ENCODE data around the gene ZBTB48. TPM values are rescaled to one million over a fixed set of nuclear protein-coding genes. Genes with fewer than 3 reads are reported as not detected.

Gene ZBTB48
- total RNA-seq, 1 donor from 2014 or later = 10.7 TPM

- peak; percentile 60 to 67 for DNase-seq (ENCODE audit: low read depth in 2 of 2)
Measured at GRCh38 chr1:6612641-6613360, 33.0 kb downstream of the ZBTB48 start.

- peak; percentile 100 for DNase-seq (ENCODE audit: low read depth in 2 of 2)
Measured at GRCh38 chr1:6613361-6614018, 33.7 kb downstream of the ZBTB48 start, which contains the start of gene PHF13. TSS of gene PHF13 (plus strand) at chr1:6613731. CDS start at chr1:6614067, 336 bp downstream.

- no peak for DNase-seq (ENCODE audit: low read depth in 2 of 2)
Measured at GRCh38 chr1:6614019-6614928, 34.5 kb downstream of the ZBTB48 start.

GRCh38 chr1:6614929-6615785, 35.4 kb downstream of the ZBTB48 start:
- no peak for DNase-seq (ENCODE audit: low read depth in 2 of 2)

- no peak for DNase-seq (ENCODE audit: low read depth in 2 of 2)
Measured at GRCh38 chr1:6619045-6619444, 39.3 kb downstream of the ZBTB48 start.

GRCh38 chr1:6621429-6622391, 41.9 kb downstream of the ZBTB48 start:
- no peak for DNase-seq (ENCODE audit: low read depth in 2 of 2)

- DNase-seq (ENCODE audit: low read depth in 2 of 2) = no peak
Measured at GRCh38 chr1:6622396-6623152, 42.8 kb downstream of the ZBTB48 start.

GRCh38 chr1:6623269-6623965, 43.6 kb downstream of the ZBTB48 start:
- DNase-seq (ENCODE audit: low read depth in 2 of 2) = no peak

- DNase-seq (ENCODE audit: low read depth in 2 of 2) = peak; percentile 87 to 91
Measured at GRCh38 chr1:6624710-6625583, 45.2 kb downstream of the ZBTB48 start, which contains the start of gene THAP3. TSS of gene THAP3 (plus strand) at chr1:6624868. CDS start at chr1:6625219, 351 bp downstream.

- DNase-seq (ENCODE audit: low read depth in 2 of 2) = peak; percentile 45 to 53
Measured at GRCh38 chr1:6625584-6626149, 45.9 kb downstream of the ZBTB48 start.

GRCh38 chr1:6627031-6627430, 47.2 kb downstream of the ZBTB48 start:
- DNase-seq (ENCODE audit: low read depth in 2 of 2) = no peak

- DNase-seq (ENCODE audit: low read depth in 2 of 2) = no peak
Measured at GRCh38 chr1:6627841-6628545, 48.2 kb downstream of the ZBTB48 start.

GRCh38 chr1:6628971-6629479, 49.2 kb downstream of the ZBTB48 start:
- DNase-seq (ENCODE audit: low read depth in 2 of 2) = no peak

- no peak for DNase-seq (ENCODE audit: low read depth in 2 of 2)
Measured at GRCh38 chr1:6630027-6630426, 50.2 kb downstream of the ZBTB48 start.

GRCh38 chr1:6631058-6631457, 51.3 kb downstream of the ZBTB48 start:
- DNase-seq (ENCODE audit: low read depth in 2 of 2) = no peak

Data from lung microvascular endothelial cell (primary cell).